Aorta (tissue), 5 donors: ENCODE results near the gene NELL1. TPM values are rescaled to one million over a fixed set of nuclear protein-coding genes. Genes with fewer than 3 reads are reported as not detected.

Experiments used
- ATAC-seq: fragments of 200-7000 bp; cut with Tn5 transposase; one replicate; pipeline ENCODE4 v1.9.1; 2022; ENCODE audit warnings: moderate library complexity; ENCODE audit not compliant: low FRiP score
- DNase-seq, 2 donors: peaks; one replicate each; pipeline ENCODE4 v3.0.0-alpha.2; 2020
- H3K27ac ChIP-seq, 2 donors: one replicate each; pipeline ENCODE4 v1.5.1; 2013; ENCODE audit warnings: low read length in 2 of 2, mild to moderate bottlenecking in 2 of 2, moderate library complexity in 2 of 2, control low read depth in 1 of 2, inconsistent platforms in 1 of 2, low read depth in 1 of 2
- H3K27me3 ChIP-seq, 2 donors: one replicate each; pipeline ENCODE4 v1.6.1; 2013; ENCODE audit warnings: control low read depth in 1 of 2, low read length in 1 of 2, mild to moderate bottlenecking in 1 of 2, moderate library complexity in 1 of 2; ENCODE audit not compliant: insufficient read depth in 2 of 2, control insufficient read depth in 1 of 2
- H3K36me3 ChIP-seq, 2 donors: one replicate each; pipeline ENCODE4 v1.6.1; 2013; ENCODE audit warnings: control low read depth in 1 of 2, low read length in 1 of 2, mild to moderate bottlenecking in 1 of 2; ENCODE audit not compliant: insufficient read depth in 2 of 2, control insufficient read depth in 1 of 2
- H3K4me1 ChIP-seq, 2 donors: one replicate each; pipeline ENCODE4 v1.6.1; 2013; ENCODE audit warnings: low read length in 2 of 2, control low read depth in 1 of 2, mild to moderate bottlenecking in 1 of 2, moderate library complexity in 1 of 2; ENCODE audit not compliant: insufficient read depth in 2 of 2, control insufficient read depth in 1 of 2
- H3K4me3 ChIP-seq, 2 donors: one replicate each; pipeline ENCODE4 v1.5.1; 2013; ENCODE audit warnings: low read length in 2 of 2, control low read depth in 1 of 2, mild to moderate bottlenecking in 1 of 2
- H3K9me3 ChIP-seq: one replicate; pipeline ENCODE4 v1.6.1; 2013; ENCODE audit warnings: mild to moderate bottlenecking, low read length; ENCODE audit not compliant: control insufficient read depth
- WGBS, 2 donors: extraction: QIAGEN DNeasy Blood & Tissue Kit; methylation state at CpG; one replicate each; pipeline ENCODE4 v1.1.7; 2013; 5-methylcytosine and 5-hydroxymethylcytosine counted together
- intact Hi-C, 2 donors: fragments of 100-400 bp; cut with DNase I; formaldehyde crosslinking; loops; one replicate each; pipeline versions ENCODE4 v1.14.2 to v1.15.0; 2022
- polyA plus RNA-seq, 2 donors: library from polyadenylated mRNA; stranded (reverse); fragments of 200-250 nt; gene quantifications; one replicate each; pipeline ENCODE4 v1.2.3, GENCODE V29; 2013
- total RNA-seq, 2 donors: library from RNA; stranded (reverse); fragmentation: NEBNext Ultra II Directional; extraction: Animal tissue kit (Norgen Biotek cat#: 25700); gene quantifications; one replicate each; pipeline ENCODE4 v1.2.1, GENCODE V29; 2021
- donor health status: healthy with polysubstance abuse.
- donor health status: Bipolar disorder and iron deficiency.
- donor health status: DM: no; HTN: no; CAD: no.
- donor health status: DM: no; HTN: no; CAD: no.
- donor health status: DM: yes; HTN: yes; CAD: no.

Gene NELL1
- total and polyA plus RNA-seq, 4 donors, result 0.88 TPM; not detected in 3

DNA sequence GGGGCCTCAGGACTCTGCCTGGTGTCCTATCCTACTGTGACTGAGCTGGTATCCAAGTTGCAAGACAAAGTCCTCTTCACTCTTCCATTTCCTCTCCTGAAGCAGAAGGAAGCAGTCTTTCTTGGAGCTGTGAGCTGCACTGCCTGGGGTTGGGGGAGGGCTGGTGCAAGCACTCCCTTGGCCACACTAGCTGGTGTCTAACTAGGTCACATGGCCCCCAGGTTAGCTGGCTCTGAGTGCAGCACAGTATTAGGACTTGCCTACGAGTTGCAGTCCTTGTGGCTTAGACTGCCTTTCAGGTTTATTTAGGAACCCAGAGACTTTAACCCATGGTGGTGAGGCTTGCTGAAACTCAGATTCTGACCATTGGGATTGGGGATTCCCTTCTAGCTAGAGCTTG lies 138.9 kb downstream of the NELL1 start:
- no peak overlapping the region for H3K27ac ChIP-seq
- WGBS, 2 donors, result 14 to 15% methylated on average over 1 of the region's 1 CpG
- peaks cover 6% of the 10 kb centered on the region for H3K9me3 ChIP-seq
- no peaks in the 10 kb centered on the region for H3K36me3 ChIP-seq
- no peaks in the 10 kb centered on the region for H3K4me1 ChIP-seq
- no peaks in the 10 kb centered on the region for H3K27me3 ChIP-seq
- no peak overlapping the region for H3K4me3 ChIP-seq
- DNase-seq, result no peak
- peak; percentile 52 for ATAC-seq
- intact Hi-C loops, result no loop called here

DNA sequence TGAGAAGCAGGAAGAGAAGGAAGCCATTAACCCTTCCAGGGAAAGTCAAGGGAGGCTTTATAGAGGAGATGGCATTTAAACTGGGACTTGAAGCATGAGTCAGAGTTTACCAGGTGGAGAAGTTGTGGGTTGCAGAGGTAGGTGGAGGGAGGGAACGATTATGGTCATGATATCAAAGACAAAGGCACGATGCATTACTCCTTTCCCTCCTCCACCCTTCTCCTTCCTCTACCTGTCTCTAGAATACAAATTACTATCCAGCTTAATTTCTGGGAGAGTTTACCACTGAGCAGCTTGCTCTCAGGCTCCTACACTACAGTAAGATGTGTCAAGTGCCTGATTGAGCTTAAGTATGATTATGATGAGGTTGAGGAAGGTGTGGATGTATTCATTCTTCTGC lies 151.7 kb downstream of the NELL1 start:
- Histone ChIP-seq H3K27ac (no peak overlapping the region), H3K36me3 (no peaks in the 10 kb centered on the region), H3K9me3 (no peaks in the 10 kb centered on the region), H3K4me1 (no peaks in the 10 kb centered on the region), H3K4me3 (no peak overlapping the region), H3K27me3 (peaks cover 0 to 2% of the 10 kb centered on the region in 2 donors)
- DNase-seq, result no peak
- no peak for ATAC-seq
- WGBS, 2 donors, result 82 to 87% methylated on average over 2 of the region's 2 CpGs
- intact Hi-C loops, result no loop called here

- ATAC-seq, result no peak
- H3K4me3 ChIP-seq, result no peak overlapping the region
- no peak overlapping the region for H3K27ac ChIP-seq
- no peaks in the 10 kb centered on the region for H3K9me3 ChIP-seq
- DNase-seq, result no peak
- intact Hi-C loops, result no loop called here
- H3K36me3 ChIP-seq, result no peaks in the 10 kb centered on the region
- H3K27me3 ChIP-seq, result peaks cover 0 to 2% of the 10 kb centered on the region in 2 donors
- no peaks in the 10 kb centered on the region for H3K4me1 ChIP-seq
These were observed 152.1 kb downstream of the NELL1 start for GRCh38 chr11:20821470-20821869.

DNA sequence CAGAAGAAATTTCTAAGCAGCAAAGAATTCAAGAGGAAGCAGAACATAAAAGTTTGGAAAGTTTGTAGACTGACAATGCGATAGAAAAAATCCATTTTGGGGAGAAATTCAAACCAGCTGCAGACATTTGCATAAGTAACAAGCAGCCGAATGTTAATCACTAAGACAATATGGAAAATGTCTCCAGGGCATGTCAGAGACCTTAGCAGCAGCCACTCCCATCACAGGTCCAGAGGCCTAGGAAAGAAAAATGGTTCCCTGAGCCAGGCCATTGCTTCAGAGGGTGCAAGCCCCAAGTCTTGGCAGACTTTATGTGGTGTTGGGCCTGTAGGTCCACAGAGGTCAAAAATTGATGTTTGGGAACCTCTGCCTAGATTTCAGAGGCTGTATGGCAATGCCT lies 155.4 kb downstream of the NELL1 start:
- intact Hi-C loops, result no loop called here
- no peak overlapping the region for H3K27ac ChIP-seq

DNA sequence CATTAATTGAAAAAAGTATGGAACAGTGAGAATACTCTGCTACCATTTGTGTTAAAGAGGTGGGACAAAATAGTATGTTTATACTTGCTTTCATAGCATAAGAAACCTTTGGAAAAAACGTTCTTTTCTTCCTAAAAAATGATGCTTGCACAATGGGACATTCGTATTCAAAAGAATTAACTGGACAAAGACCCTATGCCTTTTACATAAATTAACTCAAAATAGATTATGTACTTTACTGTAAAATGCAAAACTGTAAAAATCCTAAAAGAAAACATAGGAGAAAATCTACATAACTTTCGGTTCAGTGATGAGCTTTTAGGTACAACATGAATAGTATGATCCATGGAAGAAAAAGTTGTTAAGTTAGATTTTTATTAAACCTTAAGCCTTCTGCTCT lies 166.2 kb downstream of the NELL1 start:
- Histone ChIP-seq H3K9me3 (no peaks in the 10 kb centered on the region), H3K27me3 (no peaks in the 10 kb centered on the region), H3K27ac (no peak overlapping the region), H3K36me3 (no peaks in the 10 kb centered on the region), H3K4me1 (no peaks in the 10 kb centered on the region), H3K4me3 (no peak overlapping the region)
- intact Hi-C loops, result no loop called here
- ATAC-seq (no peak), DNase-seq (no peak)
- WGBS, 2 donors, result 63 to 65% methylated on average over 3 of the region's 3 CpGs

More for the DNA sequence above, 155.4 kb downstream of the NELL1 start:
- no peaks in the 10 kb centered on the region for H3K9me3 ChIP-seq
- no peak for DNase-seq
- H3K36me3 ChIP-seq, result no peaks in the 10 kb centered on the region
- no peaks in the 10 kb centered on the region for H3K27me3 ChIP-seq
- 37 to 77% methylated on average over 2 of the region's 2 CpGs for WGBS, 2 donors
- H3K4me1 ChIP-seq, result no peaks in the 10 kb centered on the region
- H3K4me3 ChIP-seq, result no peak overlapping the region
- ATAC-seq, result no peak

GRCh38 chr11:20839231-20839630 lies 169.8 kb downstream of the NELL1 start:
- ATAC-seq (no peak), DNase-seq (no peak)
- Histone ChIP-seq H3K36me3 (no peaks in the 10 kb centered on the region), H3K9me3 (no peaks in the 10 kb centered on the region), H3K4me3 (no peak overlapping the region), H3K4me1 (no peaks in the 10 kb centered on the region), H3K27me3 (no peaks in the 10 kb centered on the region), H3K27ac (no peak overlapping the region)
- WGBS, 2 donors, result 19 to 28% methylated on average over 3 of the region's 3 CpGs
- intact Hi-C loops, result no loop called here

DNA sequence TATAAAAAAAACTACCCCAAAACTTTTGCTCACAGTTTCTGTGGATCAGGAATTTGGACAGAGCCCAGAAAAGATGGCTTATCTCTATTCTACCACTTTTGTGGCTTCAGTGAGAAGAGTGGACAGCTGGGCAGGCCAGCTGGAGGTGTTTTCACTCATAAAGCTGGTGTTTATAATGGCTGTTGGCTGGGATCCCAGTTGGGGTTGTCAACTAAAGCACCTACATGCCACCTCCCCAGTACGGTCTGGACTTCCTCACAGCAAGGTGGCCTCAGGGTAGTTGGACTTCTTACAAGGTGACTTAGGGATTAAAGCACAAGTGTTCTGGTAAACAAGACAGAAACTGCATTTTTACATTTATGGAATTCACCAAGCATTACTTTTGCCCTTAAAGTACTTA lies 171.0 kb downstream of the NELL1 start:
- intact Hi-C loops, result no loop called here
- no peak overlapping the region for H3K27ac ChIP-seq
- ATAC-seq (no peak), DNase-seq (no peak)
- no peak overlapping the region for H3K4me3 ChIP-seq
- 27 to 31% methylated on average over 1 of the region's 1 CpG for WGBS, 2 donors
- H3K9me3 ChIP-seq, result no peaks in the 10 kb centered on the region
- H3K36me3 ChIP-seq, result no peaks in the 10 kb centered on the region
- no peaks in the 10 kb centered on the region for H3K4me1 ChIP-seq
- no peaks in the 10 kb centered on the region for H3K27me3 ChIP-seq

GRCh38 chr11:20844216-20844615 lies 174.8 kb downstream of the NELL1 start:
- ATAC-seq (no peak), DNase-seq (no peak)
- H3K4me3 ChIP-seq, result no peak overlapping the region
- intact Hi-C loops, result no loop called here
- WGBS, 2 donors, result 85% methylated on average over 2 of the region's 2 CpGs
- H3K9me3 ChIP-seq, result no peaks in the 10 kb centered on the region
- no peaks in the 10 kb centered on the region for H3K36me3 ChIP-seq
- H3K27me3 ChIP-seq, result no peaks in the 10 kb centered on the region
- no peaks in the 10 kb centered on the region for H3K4me1 ChIP-seq
- no peak overlapping the region for H3K27ac ChIP-seq

DNA sequence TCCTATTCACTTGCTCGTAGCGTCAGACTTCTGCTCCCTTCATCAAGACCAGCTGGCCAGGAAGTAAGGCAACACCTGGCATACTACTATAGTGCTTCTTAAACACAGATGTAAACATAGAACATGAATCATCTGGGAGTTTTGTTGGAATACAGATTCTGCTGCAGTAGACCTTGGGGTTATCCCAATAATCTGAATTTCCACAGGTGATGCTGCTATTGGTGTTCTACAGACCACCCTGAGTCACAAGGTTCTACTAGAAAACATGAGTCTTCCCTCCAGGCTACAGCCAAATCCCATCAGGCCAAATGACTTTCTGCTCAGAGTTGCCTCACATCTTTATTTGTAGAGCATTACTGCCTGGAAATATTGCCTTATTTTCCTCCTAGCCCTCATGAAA lies 175.2 kb downstream of the NELL1 start:
- 79% methylated on average over 2 of the region's 2 CpGs for WGBS, 2 donors
- ATAC-seq (no peak), DNase-seq (no peak)
- Histone ChIP-seq H3K4me3 (no peak overlapping the region), H3K36me3 (no peaks in the 10 kb centered on the region), H3K4me1 (no peaks in the 10 kb centered on the region), H3K27ac (no peak overlapping the region), H3K9me3 (no peaks in the 10 kb centered on the region), H3K27me3 (no peaks in the 10 kb centered on the region)
- intact Hi-C loops, result no loop called here
